Measurements from ENCODE around the gene HP1BP3.

The HP1BP3 gene

GRCh38 chr1:20711285-20712214, 75.6 kb downstream of the HP1BP3 start:
- no peak for DNase-seq (ENCODE audit: low read depth)

GRCh38 chr1:20710469-20711284, 76.4 kb downstream of the HP1BP3 start:
- no peak for DNase-seq (ENCODE audit: low read depth)

DNA sequence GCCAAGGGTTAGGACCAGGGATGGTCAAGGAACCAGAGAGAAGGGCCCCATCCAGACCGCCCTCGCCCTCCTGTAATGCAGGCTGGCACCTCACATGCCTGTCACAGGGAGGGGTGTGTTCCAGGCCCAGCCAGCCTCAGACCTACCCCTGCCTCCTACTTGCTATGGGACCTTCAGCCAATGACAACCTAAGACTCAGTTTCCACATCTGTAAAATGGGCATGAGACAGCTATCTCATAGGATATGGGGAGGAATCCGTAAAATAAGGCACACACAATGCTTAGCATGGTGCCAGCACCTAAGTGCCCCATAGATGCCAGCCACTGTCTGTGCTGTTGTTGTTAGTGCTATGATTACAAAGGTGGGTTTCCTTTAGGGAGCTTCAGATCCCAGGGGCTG, 77.2 kb downstream of the HP1BP3 start:
- DNase-seq (ENCODE audit: low read depth), result no peak

- DNase-seq (ENCODE audit: low read depth), result no peak
Measured at GRCh38 chr1:20708891-20709290, 78.2 kb downstream of the HP1BP3 start.

DNA sequence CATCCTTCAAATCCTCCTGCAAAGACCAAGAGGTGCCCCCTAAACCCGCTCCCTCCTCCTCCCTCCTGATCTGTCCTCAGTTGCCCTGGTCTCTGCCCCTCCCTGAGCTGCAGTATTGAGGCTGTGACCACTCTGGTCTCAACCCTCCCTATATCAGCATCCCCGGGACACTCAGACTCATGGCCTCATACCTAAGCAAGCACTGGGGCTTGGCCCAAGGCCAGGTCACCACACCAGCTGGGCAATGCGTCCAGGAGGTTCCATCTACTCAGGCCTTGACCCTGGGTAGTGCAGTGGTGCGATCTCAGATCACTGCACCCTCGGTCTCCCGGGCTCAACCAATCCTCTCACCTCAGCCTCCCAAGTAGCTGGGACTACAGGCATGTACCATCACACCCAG, 79.0 kb downstream of the HP1BP3 start:
- DNase-seq (ENCODE audit: low read depth), result no peak

DNA sequence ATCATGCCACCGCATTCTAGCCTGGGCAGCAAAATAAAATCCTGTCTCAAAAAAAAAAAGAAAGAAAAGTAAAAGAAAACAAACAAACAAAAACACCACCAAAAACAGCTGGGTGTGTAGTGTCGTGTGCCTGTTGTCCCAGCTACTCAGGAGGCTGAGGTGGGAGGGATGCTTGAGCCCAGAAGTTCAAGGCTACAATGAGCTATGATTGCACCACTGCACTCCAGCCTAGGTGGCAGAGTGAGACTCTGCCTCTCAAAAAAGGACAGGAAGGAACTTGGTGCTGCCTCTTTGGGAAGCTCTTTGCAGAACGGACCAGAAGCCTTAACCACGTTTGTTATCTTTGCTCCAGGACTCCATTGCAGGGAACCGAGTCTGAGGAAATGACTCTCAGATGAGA, 80.3 kb downstream of the HP1BP3 start:
- DNase-seq (ENCODE audit: low read depth), result no peak

GRCh38 chr1:20705203-20705755, 81.8 kb downstream of the HP1BP3 start:
- DNase-seq (ENCODE audit: low read depth), result no peak

GRCh38 chr1:20704390-20705202, 82.5 kb downstream of the HP1BP3 start:
- DNase-seq (ENCODE audit: low read depth), result no peak

- DNase-seq (ENCODE audit: low read depth), result no peak
Measured at GRCh38 chr1:20703124-20703756, 83.9 kb downstream of the HP1BP3 start.

DNA sequence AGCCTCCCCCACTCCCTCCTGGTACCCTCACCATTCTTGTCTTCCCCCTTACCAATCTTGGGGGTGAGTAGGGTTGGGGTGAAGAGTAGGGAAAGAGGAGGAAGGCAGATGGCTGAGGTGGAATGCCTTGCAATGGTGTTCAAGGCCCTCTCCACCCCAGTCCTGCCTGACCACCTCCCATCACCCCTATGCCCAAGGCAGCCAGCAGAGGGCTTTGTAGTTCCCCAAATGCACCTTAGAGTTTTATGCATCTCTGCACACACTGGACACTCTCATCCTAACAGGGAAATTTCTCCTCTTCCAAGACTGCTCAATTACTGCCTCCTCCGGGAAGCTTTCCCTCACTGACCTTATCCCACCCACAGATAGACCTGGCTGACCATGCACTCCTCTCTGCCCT, 84.7 kb downstream of the HP1BP3 start:
- no peak for DNase-seq (ENCODE audit: low read depth)

DNA sequence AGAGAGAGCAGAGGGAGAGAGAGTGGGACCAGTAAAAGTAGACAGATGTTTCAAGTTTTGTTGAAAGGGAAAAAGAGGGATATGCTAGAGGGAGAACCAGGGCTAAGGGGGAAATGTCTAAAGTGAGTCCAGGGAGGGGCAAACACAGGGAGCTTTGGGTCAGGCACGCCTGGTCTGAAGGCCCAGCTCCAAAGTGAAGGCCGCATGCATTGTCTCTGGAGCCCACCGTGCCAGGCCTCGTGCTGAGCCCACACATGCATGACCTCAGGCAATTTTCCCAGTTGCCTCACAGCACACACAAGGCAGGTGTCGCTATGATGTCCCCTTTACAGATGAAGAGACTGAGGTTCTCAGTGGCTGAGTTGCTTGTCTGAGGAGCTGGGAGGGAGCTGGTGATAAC, 85.3 kb downstream of the HP1BP3 start:
- DNase-seq (ENCODE audit: low read depth), result no peak

DNA sequence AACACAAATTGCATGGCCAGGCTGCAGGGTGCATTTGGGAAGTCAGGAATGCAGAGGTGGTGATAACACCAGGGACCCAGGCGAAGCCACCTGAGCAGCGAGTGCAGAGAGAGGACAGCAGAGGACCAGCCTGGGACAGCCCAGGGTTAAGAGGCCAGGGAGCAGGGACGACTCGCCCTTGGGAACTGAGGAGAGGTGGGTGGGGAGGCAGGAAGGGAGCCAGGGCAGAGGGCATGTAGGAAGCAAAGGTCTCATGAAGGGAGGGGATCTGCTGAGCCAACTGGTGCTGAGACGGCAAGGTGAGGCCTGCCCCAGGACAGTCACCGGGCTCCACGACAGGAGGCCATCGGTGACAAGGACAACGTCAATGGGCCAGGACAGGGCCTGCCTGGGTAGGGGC, 85.7 kb downstream of the HP1BP3 start:
- DNase-seq (ENCODE audit: low read depth), result no peak

DNA sequence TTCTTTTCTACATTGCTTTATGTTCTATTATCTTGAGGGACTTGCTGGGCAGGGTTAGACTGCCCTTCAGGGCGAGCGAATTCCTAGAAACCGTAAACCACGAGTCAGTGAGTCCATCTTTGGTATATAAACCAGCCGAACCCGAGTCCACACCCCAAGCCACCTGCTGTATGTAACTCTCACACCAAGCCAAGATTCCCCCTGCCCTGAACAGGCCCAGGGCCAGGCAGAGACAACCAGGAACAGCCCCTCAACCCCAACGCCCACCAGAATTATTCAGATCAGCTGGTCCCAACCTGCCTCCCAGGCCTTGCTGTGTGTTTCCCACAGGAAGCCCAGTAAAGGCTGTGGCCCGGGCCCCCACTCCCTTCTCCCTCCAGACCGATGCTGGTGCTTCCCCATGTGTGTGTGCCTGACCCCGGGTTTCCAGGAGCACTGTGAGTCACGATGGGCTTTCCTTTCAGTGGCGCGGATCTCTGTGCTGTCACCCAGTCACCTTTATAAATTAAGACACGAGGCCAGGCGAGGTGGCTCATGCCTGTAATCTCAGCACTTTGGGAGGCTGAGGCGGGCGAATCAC, 86.4 kb downstream of the HP1BP3 start:
- DNase-seq (ENCODE audit: low read depth), result no peak

DNA sequence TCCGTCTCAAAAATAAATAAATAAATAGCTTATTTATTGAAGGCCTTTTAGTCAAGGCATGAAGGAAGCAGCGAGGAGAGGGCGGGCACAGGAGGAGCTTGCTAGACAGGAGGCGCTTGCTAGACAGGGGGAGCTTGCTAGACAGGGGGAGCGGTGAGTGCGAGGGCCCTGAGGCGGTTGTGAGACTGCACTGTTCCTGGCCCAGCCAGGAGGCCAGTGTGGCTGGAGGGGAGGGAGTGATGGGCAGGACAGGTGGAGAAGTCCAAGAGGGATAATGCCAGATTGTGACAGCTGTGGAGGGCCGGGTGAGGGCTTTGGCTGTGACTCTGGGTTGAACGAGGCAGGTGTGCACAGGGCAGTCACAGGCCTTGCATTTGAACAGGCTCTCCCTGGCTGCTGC, 87.5 kb downstream of the HP1BP3 start:
- DNase-seq (ENCODE audit: low read depth), result no peak

- DNase-seq (ENCODE audit: low read depth), result no peak
Measured at GRCh38 chr1:20698195-20698910, 88.8 kb downstream of the HP1BP3 start.

- no peak for DNase-seq (ENCODE audit: low read depth)
Measured at GRCh38 chr1:20697563-20697962, 89.5 kb downstream of the HP1BP3 start.

DNA sequence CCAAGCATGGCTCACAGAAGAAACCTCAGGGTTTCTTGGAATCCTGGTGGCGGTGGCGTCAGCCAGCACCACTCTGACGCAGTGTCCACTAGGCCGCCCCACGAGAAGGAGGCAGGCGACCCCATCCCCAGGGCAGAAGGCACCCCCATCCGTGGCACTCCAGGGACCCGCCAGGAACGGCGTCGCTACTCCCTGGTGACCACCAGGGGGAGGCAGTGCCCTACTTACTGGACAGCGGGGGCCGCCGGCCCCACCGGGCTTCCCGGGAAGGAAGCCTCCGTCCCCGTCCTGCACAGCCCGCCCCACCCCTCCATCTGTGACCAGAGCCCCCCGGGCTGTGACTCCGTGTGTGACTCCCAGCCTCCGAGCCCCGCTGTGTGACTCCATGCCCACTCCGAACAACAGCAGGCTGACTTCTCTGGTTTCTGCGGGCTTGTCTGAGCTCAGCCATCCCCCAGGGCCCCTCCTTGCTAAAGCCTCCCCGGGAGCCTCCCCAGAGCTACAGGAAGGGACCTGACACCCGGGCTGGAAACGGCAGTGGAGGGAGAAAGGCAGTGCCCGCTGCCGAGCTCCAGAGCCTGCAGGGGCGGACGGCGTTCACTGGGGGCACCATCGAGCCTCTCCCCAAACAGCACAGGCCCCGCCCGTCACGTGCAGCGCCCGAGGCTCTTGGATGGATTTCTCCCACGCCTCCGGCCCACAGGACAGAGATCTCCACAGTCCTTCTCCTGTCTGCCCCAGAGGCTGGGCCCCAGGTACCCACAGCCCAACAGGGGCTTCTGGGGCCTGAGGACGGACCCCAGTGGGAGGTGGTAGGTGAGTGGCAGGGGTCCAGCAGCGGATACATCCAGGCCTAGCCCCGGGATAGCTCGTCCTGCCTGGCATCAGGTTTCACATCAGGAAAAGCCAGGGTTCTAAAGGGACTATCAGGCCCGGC, 90.4 kb downstream of the HP1BP3 start:
- DNase-seq (ENCODE audit: low read depth), result peak; percentile 56

- DNase-seq (ENCODE audit: low read depth), result no peak
Measured at GRCh38 chr1:20695515-20695914, 91.6 kb downstream of the HP1BP3 start.

- DNase-seq (ENCODE audit: low read depth), result no peak
Measured at GRCh38 chr1:20693623-20694022, 93.5 kb downstream of the HP1BP3 start.

Measured in stimulated activated CD8-positive, alpha-beta memory T cell treated with anti-CD3 and anti-CD28 coated beads, Interleukin-4, amount 100 ng/mL, for 24 hours (primary cell).